Breast epithelium (tissue), 3 donors: ENCODE measurements around the gene FKBP4.

ENCODE experiments used
- POLR2A ChIP-seq: fragments of 450-650 bp; IDR thresholded peaks from one replicate; pipeline ENCODE4 v1.6.1; 2016; ENCODE audit warnings: antibody characterized with exemption, mild to moderate bottlenecking, moderate library complexity
- POLR2AphosphoS5 ChIP-seq, 3 donors: sonication (generic); formaldehyde crosslinking; IDR thresholded peaks; one replicate each; pipeline ENCODE4 v1.6.1; 2017; ENCODE audit warnings: antibody characterized with exemption in 3 of 3
- TF ChIP-seq, protein P1 (sequence below), 3 donors: fragments of 450-650 bp; IDR thresholded peaks; one replicate each; pipeline ENCODE4 v1.5.1; 2016 to 2017; ENCODE audit warnings: antibody characterized with exemption in 3 of 3, mild to moderate bottlenecking in 3 of 3, moderate library complexity in 3 of 3

DNA sequence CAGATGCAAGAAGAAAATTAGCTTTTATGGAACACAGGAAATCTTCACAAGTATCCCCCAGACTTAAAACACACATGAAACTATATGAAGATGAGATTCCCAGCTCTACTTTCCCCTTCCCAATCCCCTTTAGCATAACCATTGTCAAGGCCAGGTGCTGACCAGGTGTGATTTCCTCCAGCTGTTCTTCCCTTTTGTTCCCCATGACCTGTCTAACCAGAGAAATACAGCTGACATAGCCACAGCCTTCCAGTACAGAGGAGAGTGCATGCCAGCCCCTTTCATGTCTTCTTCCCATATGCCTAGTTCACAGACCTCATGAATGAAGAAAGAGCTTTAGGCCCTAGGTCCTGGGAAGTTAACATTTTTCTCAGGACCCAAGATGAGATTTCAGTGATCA lies 43.5 kb upstream of the FKBP4 start:
- TF ChIP-seq, protein P1, sequence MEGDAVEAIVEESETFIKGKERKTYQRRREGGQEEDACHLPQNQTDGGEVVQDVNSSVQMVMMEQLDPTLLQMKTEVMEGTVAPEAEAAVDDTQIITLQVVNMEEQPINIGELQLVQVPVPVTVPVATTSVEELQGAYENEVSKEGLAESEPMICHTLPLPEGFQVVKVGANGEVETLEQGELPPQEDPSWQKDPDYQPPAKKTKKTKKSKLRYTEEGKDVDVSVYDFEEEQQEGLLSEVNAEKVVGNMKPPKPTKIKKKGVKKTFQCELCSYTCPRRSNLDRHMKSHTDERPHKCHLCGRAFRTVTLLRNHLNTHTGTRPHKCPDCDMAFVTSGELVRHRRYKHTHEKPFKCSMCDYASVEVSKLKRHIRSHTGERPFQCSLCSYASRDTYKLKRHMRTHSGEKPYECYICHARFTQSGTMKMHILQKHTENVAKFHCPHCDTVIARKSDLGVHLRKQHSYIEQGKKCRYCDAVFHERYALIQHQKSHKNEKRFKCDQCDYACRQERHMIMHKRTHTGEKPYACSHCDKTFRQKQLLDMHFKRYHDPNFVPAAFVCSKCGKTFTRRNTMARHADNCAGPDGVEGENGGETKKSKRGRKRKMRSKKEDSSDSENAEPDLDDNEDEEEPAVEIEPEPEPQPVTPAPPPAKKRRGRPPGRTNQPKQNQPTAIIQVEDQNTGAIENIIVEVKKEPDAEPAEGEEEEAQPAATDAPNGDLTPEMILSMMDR (IDR thresholded peaks at IDR 0.05), result no peak
- TF ChIP-seq POLR2AphosphoS5 (IDR thresholded peaks at IDR 0.05) (no peak), POLR2A (no peak)
